GM18858 (cell line): Measurements from ENCODE around the gene CHST13.

Experiments
- ATAC-seq: cut with Tn5 transposase; IDR thresholded peaks from one replicate; pipeline ENCODE4 v1.9.1; 2021; ENCODE audit not compliant: unreplicated experiment

Gene CHST13, protein sequence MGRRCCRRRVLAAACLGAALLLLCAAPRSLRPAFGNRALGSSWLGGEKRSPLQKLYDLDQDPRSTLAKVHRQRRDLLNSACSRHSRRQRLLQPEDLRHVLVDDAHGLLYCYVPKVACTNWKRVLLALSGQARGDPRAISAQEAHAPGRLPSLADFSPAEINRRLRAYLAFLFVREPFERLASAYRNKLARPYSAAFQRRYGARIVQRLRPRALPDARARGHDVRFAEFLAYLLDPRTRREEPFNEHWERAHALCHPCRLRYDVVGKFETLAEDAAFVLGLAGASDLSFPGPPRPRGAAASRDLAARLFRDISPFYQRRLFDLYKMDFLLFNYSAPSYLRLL

DNA sequence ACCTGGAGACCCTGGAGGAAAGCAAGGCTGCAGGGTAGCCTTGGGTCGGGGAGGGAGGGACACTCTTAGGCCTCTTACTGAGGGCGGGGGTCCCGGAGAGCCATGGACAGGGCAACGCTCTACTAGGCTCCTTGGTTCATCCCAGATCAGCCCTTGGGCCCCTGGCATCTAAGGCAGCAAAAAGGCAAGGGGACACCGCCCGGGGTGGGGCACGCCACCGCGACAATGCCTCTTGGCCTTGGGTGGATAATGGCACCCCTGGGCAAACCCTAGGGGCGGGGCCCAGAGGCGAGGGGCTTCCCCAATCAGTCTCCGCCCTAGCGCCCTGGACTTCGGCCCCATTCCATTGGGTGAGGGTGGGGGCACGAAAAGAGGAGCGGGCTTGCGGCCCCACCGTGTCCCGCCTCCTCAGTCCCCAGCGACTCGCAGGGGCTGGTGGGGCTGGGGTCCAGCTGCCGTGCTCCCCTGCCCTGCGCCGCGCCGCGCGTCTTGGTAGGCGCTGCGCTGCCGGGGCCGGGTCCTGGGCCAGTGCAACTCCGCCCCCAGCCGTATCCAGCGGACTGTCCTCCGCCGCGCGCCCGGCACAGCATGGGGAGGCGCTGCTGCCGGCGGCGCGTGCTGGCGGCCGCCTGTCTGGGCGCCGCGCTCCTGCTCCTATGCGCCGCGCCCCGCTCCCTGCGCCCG, at the start of gene CHST13:
CHST13 (plus strand) TSS at position 411 of the 684 bp plus-strand sequence; CDS start at position 589, 178 bp downstream.
- ATAC-seq: no peak

DNA sequence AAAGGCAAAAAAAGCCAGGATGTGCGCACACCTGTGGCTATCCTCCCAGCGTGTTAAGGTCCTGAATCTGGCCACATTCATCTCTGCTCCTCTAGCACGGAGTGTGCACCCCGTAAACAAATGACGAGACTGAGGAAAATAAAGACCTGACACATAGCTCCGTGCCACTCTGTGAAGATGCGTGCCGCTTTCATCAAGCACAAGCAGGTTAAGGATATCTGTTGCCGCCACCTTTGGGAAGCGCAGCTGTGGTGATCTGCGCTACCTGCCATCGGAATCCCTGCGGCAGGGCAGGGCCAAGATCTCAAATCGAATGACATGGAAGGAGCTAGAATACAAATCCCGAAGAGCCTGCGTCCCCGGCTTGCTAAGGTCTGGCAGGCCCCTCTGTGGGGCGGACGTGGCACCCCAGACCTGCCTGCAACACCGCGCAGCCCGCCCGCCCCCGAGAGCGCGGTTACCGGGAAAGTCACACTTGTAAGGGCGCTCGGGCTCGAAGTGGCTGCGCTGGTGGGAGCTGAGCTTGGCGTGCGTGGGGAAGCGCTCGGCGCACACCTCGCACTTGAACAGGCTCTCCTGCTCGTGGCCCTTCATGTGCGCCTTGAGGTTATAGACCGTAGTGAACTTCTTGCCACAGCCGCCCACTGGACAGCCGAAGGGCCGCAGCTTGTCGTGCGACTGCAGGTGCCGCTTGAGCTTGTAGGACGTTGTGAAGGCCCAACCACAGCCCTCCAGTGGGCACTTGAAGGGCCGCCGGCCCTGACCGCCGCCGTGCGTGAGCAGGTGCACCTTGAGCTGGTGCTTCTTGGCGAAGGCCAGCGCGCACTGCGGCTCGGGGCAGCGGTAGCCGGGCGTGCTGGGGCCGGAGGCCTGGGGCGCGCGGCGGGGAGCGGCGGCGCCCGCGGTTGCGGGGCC, 49.2 kb upstream of the CHST13 start:
- ATAC-seq: peak; percentile 12

DNA sequence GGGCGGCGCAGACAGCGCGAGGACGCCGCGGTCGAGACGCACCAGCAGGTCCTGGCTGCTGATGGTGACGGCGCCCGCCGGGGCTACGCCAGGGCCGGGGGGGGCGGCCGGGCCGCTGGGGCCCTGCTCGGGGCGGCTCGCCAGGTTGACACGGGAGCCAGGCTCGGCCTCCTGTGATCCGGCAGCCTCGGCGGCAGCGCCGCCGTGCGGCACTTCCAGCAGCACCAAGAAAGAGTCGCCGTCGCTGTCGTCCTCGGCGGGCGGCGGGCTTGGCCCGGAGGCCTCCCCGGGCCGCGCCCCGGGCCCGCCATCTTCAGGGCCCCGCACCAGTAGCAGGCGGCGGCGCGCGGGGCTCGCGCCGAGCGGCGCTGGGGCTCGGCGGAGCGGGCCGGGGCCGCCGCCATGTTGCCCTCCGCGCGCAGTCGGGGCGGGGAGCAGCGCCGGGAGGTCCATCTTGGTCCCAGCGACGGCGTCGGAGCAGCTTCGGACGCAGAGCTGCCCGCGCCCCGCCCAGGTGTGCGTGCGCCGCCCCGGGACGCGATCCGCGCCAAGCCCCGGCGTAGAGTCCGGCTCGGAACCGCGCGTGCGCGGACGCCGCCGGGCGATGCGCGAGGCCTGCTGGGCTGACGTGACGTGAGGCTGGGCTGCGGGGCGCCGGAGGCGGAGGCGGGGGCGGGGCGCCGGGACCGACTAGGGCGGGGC, 48.4 kb upstream of the CHST13 start, which contains the start of gene ZXDC:
ZXDC (minus strand) TSS at position 479 of the 702 bp plus-strand sequence; CDS start at position 453, 26 bp downstream.
- ATAC-seq: peak; percentile 65

DNA sequence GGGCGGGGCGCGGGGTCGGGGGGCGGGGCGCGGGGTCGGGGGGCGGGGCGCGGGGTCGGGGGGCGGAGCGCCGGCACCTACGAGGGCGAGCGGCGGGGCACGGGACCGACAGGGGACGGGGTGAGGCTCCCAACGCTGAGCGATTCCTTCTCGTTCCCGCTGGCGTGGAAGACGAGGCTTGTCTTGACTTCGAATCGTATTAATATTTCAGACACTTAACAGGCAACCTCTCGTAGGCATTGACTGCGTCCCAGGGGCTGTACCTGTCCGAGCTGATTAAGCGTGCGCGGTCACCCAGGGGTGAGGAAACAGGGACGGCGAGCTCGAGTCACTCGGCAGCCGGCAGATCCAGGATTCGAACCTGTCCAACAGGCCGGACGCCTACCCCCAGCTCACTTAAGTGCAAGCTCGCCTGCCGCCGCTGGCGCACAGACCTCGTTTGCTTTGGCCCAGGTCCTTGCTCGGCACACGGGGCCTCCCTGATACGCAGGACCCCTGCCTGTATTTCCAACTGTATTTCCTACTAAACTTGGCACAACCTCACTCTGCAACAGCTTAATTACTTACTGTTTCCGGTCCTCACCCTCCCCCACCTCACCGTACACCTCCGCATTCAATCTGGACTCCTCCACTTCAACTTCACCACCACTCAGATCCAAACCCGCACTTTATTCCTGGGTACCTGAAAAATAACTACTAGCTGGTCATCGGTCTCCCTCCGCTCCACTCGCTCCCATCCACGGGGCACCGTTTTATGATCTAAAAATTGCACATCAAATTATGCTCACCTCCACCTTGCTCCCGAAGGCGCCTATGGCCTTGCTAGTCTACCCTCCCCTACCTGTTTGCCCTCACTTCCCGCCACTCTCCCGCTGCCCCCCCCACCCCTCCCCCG, 47.5 kb upstream of the CHST13 start:
- peak; percentile 6 for ATAC-seq

DNA sequence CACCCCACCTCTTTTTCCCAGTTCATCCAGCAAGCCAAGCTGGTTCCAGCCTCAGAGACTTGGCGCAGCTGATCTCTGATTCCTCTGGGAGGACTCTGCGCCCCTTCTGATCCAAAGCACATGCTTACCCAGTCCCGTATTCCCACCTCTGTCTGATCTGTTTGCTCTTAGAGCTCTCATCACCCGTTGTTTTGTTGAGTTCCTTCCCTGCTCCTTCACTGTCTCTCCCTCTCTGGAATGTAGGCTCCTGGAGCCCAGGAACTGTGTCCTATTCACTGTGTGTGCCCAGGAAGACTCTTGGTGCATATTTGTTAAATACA, 46.9 kb upstream of the CHST13 start:
- no peak for ATAC-seq

DNA sequence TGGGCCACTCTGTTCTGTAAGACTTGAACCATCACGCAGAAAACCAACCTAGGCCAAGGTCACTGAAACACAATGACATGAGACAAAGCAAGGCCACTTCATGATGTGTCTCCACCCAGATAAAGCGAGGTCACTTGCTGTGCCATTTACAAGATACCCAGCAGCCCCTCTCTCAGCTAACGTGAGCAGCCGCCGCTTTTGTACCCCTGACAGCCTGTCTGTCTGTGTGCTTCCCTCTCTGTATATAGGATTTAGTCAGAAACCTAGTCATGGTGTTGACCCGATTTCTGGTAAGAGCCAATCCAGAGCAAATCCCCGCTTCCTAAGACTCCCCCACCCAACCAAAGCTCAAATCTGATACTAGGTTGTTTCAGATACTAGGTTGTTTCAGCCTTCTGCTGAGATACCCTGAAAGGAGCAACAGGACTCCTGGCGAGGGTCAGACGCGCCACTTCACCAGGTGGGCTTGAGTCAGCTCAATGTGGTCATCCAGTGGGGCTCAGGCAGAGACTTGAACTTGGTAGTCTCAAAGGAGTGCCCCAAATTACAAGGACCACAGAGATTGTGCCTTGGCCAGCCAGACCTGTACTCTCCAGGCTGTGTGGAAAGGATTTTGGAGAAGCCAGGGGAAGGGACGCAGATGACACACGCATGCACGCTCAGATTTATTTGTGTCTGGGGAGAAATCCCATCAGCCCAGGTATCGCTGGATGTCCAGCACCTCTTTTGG, 45.2 kb upstream of the CHST13 start:
- no peak for ATAC-seq

DNA sequence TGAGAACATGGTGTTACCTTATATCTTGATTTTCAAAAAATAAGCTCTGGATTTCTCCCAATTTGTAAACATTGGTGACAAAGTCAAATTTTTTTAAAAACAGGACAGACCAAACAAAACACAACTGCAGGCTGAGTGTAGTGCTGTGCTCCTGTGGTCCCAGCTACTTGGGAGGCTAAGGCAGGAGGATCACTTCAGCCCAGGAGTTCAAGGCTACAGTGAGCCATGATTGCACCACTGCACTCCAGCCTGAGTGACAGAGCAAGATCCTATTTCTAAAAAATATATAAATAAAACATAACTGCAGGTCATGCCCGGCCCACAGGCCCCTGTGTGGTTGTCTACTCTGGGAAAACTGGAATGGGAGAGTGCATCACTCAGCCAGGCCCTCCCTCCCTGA, 44.3 kb upstream of the CHST13 start:
- no peak for ATAC-seq

DNA sequence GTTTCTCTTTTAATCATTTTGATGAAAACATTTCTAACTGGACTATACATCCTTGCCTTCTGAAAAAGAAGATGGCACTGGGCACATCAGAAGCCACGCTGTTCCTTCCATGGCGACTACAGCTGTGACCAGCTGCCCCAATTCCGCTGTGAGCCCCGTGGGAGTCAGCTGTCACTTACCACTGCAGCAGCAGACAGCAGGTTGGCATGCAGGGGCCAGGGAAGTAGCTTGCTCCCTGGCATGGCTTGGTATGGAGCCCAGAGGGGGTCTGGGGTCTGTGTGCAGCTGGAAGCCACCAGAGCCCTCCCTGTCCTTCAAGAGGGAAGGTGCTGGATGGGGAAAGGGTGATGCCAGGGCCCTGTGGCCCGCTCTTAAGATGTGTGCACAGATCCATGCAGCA, 43.7 kb upstream of the CHST13 start:
- ATAC-seq: no peak

DNA sequence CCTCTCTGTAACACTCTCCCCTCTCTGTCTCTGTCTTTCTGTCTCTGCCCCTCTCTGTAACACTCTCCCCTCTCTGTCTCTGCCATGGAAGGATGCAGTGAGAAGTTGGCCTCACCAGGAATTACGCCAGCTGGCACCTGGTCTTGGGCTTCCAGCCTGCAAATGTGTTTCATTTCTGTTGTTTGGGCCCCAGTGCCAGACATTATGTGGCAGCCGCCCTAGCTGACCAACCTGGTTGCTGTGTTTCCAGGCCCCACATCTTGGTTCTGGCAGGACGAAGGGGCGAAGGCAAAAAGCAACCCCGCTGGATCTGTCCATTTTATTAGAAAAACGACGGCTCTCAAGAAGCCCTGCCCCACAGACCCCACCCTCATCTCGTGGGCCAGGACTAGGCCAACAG, 43.1 kb upstream of the CHST13 start:
- ATAC-seq: no peak

DNA sequence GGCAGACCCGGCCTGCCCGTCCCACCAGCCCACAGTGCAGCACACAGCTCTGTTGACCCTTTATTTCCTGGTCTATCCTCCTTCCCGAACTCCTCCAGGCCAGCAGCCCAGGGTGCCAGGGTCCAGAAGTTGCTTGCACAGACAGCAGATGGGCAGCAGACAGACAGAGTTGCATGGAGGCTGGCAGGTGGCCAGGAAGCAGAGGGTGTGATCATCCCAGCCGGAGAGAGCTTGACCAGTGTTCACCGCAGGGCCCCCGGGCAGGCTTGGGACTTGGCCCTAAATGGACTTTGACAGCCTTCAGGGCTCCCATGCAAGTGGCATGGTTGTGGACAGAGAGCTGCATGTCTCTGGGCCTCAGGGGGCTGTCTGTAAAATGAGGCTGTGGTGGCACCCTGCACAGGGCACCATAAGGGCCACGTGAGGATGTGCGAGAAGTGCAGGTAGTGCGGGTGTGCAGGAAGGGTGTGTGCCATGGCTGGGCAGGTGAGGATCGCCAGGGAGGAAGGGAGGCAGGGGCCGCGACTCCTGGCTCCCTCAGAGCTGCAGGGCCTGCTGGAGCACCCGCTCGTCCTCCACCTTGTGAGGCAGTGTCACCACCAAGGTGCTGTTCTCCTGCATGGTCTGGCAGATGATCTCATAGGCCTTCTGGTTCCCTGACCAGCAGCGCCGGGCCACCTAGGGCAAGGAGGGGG, 42.0 kb upstream of the CHST13 start:
- ATAC-seq: no peak

DNA sequence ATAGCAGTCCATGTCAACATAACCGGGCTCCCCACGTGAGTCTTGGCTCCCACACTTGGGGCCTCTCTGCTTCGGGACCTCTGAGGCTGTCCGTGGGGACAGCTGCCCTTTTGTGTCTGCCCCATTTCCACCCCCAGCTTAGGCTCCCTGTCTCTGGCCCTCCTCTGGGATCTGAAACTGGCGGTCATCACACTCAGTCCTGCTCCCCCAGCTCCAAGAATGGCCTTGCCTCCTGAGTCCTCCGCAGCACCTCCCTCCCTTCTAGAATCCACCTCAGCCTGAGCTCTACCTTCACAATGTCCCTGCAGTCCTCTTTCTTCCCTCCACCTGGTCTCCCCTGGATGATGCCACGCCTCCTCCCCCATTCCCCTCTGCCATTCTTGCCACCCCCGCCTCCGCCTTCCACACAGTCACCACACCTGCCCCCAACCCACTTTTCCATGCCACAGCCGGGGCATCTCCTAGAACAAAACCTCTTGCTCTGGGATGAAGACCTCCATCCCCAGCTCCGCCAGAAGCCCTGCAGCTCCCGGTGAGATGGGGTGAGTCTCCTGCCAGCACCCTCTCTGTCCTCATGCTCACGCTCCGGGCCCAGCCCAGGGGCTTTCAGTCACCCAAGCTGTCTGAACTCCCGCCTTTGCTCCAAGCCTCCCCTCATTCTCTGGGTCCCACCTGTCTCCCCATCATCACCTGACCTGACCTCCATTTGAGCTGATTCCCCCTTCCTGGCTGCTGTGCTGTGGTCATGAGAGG, 41.3 kb upstream of the CHST13 start:
- no peak for ATAC-seq

DNA sequence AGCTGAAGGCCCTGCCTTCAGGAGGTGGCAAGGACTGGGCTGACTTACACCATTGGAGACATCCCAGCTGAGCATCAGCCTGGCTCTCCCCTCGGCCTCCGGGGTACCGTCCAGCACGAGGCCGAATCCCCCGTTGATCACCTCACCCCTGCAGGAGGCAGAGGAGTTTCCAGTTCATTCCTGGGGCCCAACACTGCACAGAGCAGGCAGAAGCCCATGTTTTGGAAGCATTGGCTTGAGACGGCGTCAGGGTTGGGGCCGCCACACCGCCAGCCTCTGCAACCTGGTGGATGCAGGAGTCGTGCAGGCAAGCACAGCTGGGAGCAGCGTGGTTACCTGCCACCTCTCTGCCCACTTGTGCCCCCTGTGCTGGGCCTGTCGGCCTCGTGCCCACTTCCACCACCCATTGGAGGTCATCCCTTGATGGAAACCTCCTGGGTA, 40.6 kb upstream of the CHST13 start:
- ATAC-seq: no peak

DNA sequence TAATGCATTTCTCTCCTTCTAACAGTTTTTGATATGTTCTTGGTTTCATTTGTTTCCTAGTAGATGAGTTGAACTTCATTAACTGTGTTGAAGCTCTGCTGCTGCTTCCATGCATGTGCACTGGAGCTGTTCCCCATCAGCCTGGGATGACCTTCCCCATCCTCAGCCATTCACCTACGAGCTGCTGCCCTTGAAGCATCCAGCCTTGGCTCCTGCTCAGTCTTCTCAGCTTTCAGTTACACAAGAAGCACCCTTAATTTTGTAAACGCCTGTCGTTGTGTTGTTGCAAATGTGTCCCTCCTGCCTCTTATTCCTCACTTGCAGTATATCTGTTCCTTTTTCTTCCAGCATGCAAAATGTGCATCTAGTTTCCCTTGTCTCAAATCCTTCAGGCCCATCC, 39.8 kb upstream of the CHST13 start:
- ATAC-seq: no peak

DNA sequence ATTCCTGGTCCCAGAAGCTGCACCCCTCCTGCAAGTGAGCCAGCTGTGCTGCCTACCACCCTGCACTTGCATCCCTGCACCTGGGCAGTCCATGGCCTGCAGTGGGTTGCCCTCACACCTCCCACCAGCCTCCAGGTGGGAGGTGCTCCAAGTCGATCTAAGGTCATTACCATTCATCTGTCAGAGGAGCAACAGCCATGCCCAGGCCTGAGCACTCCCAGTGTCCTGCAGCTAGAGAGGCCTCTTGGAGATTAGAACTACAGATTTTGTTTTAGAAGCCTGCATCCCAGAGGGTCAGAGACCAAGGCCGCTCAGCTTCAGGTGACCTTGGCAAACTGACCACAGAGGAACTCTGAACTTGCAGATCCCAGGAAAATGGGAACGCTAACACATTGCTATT, 39.3 kb upstream of the CHST13 start:
- no peak for ATAC-seq

DNA sequence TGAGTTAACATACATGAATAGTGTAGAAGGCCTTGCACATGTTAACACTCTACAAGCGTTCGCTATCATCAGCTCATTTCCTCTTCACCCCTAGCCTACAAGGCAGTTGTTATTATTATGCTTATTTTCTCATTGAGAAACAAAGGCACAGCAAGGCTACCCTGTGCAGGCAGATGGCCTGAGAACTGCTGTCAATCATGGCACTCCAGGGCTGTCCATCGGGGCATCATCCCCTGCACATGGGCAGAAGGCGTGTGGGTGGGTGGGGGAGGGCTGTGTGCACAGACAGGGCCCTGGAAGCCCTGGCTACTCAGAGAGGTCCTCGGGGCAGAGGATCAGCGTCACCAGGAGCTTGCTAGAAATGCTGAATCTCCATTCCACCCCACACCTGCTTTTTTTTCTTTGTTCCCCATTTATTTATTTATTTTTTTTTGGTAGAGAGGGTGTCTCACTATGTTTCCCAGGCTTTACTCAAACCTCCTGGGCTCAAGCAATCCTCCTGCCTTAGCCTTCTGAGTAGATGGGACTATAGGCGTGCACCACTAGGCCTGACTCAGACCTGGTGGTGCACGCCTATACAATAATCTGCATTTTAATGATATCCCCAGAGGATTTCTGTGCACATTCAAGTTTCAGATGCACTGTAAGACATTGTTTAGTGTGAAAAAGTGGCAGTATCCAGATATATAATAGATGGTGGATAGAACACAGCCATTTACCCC, 38.6 kb upstream of the CHST13 start:
- no peak for ATAC-seq

DNA sequence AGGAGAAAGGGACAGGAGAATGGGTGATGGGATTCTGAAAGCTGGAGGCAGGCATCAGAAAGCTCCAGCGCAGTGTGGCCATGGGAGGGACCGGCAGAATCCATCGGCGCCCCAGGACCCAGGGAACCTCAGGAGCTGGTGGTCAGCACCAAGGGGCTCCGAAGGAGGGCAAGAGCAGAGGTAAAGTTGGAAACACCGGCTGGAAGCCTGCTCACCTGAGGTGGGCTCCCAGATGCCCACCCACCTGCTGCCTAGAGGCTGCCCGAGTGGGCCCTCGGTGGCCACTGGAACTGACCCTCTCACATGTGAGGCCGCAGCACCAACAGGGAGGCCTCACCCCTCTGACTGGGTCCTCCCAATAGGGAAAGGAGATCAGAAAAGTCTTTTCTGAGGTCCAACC, 38.0 kb upstream of the CHST13 start:
- no peak for ATAC-seq

DNA sequence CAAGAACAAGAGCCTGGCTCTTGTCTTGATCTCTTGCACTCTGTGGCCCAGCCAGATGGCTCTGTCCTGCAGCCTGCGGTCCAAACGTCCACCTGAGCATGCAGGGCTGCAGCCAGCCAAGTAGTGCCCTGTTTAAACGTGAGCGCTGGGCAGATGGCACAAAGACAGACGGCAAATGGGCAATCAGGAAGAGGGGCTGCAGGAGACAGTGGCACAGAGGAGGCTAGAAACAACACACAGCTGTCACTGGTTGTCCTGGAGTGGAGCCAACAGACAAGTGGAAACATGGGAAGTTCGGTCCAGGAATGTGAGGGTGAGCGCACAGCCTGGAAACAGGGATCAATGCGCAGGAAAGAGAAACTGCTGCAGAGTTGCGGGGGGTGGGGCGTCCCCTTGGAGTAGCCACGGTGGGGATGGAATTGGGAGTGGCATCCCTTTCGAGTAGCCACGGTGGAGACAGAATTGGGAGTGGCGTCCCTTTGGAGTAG, 37.6 kb upstream of the CHST13 start:
- ATAC-seq: no peak
